Activated CD4-positive, alpha-beta T cell treated with anti-CD3 and anti-CD28 coated beads, Interleukin-2, amount 50 U/mL, for 16 hours (primary cell): ENCODE measurements around the gene ARFGAP1.

Experiments used
- DNase-seq: peaks from one replicate; pipeline ENCODE4 v3.0.0-alpha.2; 2020

Gene ARFGAP1

DNA sequence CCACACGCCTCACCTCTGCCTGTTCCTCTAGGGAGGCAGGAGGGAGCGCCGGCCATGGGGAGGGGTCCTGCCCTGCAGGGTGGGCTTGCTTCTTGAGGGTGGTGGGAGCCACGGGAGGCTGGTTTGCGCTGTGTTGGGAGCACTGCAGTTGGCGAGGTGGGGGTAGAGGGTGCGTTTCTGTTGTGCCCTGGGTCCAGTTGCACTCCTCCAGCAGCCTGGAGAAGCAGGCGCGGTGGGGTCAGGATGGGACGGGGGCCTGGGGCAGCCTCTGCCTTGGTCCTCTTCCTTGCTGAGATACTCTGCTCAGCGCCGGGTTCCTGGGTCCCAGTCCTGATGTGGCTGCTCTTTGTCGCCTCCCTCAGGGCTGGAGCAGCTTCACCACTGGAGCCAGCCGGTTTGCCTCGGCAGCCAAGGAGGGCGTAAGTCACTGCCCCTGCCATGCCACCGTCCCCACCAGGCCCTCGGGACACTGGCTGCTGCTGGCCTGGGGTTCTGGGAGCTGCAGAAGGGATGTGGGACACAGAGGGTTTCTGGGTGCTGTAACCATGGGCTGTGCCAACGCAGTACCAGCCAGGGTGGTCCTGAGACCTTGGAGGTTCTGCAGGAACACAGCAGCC is 8.4 kb downstream of the ARFGAP1 start:
- no peak for DNase-seq

- no peak for DNase-seq
These were observed 9.4 kb downstream of the ARFGAP1 start for GRCh38 chr20:63281742-63282665.

- no peak for DNase-seq
These were observed 10.3 kb downstream of the ARFGAP1 start for GRCh38 chr20:63282946-63283345.

DNA sequence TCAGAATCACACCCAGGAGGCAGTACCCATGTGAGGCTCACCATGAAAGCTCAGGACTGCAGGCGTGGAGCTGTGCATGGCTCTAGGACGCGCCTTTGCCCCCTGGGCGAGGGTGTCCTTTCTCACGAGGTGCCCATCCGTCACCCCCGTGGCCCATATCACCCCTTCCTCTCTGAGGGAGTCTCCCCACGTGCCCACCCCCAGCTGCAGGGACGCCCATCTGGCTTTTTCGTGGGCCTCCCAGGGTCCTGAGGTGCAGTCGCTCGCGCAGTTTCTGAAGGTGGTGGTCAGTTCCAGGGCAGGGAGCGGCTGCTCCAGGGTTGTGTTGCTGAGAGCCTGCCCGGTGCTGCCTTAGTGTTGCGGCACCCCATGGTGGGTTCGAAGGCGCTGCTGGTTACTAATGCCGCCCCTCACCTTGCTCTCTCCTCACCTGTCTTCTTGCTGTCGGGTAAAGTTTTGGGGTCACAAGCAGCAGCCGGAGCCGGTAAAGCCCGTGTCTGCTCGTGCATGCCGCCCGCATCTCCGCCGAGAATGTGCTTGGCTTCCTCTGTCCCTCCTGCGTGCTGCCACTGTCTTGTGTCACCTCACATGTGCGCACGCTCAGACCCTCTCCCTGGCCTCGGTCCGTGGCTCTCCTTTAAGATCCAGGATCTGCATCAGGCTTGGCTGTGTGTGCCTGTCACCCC is 10.9 kb downstream of the ARFGAP1 start:
- DNase-seq, result no peak

- no peak for DNase-seq
These were observed 11.4 kb downstream of the ARFGAP1 start for GRCh38 chr20:63284083-63284440.

DNA sequence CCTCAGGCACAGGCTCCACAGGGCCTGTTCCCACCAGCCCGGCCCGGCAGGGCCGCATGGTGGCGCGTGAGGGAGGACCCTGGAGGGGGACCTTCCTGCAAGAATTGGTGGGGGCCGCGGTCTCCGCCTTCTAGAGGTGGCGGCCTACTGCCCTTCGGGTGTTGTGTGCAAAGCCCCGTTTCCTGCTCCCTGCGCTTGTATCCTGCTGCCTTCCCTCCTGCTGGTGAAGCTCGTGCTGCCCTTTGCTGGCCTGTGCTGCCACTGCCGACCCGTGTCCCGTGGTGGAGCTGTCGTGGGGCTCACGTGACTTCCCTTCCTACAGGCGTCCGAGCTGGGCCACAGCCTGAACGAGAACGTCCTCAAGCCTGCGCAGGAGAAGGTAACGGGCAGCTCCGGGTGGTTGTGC is 11.9 kb downstream of the ARFGAP1 start:
- no peak for DNase-seq

GRCh38 chr20:63284981-63285524 is 12.4 kb downstream of the ARFGAP1 start:
- DNase-seq, result no peak

- no peak for DNase-seq
These were observed 13.3 kb downstream of the ARFGAP1 start for GRCh38 chr20:63285636-63286615.

DNA sequence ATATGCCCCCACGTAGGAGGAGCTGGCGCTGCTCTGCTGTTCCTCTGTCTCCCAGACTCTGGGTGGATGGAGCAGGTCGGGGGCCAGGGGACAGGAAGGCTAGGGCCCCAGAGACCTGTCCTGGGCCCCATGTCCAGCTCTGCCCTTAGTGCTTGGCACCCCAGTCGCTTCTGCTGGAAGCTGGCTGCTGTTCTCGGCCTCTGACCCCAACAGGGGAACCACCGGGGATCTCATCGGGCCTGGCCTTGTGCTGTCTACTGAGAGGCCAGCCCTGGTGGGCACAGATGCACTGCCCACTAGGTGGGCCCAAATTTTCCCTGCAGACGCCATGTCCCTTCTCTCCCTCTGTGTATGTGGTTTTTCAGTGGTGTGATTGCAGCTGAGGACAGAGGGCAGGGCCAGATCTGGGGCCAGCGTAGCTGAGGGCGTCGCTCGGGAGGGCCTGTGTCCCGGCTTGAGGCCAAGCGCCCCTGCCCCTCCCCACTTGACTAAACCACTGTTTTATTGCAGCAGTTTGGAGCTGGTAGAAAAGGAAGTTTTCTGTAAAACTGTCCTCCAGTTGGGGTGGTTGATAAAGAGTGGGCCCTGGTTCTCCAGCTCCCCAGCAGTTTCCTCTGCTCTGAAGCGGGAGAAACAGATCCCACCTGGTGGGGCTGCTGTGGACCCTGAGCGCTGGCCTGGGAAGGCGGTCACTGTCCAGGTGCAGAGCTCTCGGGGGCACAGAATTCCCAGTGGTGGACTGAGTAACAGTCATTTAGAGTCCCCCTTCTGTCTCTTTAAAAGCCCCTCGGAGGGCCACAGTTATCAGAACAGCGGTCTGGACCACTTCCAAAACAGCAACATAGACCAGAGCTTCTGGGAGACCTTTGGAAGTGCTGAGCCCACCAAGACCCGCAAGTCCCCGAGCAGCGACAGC is 14.4 kb downstream of the ARFGAP1 start:
- DNase-seq, result no peak

DNA sequence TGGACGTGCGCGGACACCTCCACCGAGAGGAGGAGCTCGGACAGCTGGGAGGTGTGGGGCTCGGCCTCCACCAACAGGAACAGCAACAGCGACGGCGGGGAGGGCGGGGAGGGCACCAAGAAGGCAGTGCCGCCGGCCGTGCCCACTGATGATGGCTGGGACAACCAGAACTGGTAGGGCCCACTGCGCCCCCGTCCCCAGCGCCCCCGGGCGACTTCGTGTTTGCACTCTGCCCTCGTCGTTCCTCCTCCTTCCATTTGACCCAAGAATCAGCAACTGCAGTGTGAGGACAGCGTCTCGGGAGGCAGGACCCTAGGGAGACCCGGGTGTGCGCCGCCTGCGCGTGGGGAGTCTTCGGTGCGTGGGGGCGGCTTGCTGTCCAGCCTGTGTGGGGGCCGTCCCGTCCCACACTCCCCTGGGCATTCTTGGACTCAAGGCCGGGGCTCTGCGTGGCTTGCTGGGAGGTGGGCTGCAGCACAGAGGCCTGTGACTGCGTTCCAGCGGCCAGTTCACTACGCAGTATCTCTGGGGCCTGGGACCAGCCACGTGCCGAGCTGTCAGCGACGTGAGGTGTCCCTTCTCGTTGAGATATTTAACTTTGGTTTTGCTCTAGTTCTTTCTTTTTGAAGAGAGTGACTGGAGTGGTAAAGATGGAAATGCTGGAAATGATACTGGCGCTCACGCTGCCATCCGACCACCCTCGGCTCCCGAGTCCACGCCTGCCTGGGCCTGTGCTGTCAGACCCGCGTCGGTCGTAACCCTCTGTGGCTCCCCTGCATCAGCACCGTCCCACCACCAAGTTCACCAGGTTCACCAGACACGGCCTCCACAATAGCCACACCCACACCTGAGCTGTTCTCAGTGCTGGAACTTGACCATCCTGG is 15.3 kb downstream of the ARFGAP1 start:
- DNase-seq, result no peak

- DNase-seq, result no peak
These were observed 16.1 kb downstream of the ARFGAP1 start for GRCh38 chr20:63288581-63289251.

DNA sequence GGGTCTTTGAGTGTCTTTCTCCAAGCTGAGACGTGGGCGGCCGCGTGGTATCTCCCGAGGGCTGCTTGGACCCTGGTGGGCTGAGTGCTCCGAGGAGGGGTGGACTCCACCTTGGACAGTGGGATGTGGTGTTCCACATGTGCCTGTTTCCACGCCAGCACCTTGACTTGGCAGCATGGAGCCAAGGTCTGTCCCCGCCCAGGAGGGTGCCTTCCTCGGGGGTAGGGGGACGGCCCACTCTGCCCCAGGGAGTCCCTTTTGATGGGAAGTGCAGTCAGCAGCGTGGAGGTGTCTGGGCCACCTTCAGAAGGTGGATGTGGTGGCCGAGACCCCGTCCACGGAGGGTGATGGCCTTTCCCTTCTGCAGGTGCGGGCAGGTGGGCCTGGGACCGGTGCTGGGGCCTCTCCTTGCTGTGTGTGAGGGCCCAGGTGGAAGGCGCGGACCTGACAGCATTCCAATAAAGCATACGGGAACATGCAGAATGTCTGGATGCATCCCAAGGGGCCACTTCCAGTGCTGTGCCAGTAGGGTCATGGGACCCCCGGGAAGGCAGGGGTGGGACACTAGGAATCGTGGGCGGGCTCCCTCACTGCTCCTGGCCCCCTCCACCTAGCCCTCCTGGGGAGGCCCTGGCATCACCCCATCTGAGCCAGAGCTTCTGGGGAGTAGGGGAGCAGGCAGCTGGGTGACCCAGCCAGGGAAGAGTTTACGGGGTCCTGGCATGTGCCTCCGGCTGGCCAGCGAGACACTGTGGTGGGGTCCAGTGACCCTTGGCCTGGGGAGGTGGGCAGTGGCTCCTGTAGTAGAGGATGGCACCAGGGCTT is 16.9 kb downstream of the ARFGAP1 start:
- no peak for DNase-seq

GRCh38 chr20:63290136-63290676 is 17.6 kb downstream of the ARFGAP1 start:
- DNase-seq, result no peak

DNA sequence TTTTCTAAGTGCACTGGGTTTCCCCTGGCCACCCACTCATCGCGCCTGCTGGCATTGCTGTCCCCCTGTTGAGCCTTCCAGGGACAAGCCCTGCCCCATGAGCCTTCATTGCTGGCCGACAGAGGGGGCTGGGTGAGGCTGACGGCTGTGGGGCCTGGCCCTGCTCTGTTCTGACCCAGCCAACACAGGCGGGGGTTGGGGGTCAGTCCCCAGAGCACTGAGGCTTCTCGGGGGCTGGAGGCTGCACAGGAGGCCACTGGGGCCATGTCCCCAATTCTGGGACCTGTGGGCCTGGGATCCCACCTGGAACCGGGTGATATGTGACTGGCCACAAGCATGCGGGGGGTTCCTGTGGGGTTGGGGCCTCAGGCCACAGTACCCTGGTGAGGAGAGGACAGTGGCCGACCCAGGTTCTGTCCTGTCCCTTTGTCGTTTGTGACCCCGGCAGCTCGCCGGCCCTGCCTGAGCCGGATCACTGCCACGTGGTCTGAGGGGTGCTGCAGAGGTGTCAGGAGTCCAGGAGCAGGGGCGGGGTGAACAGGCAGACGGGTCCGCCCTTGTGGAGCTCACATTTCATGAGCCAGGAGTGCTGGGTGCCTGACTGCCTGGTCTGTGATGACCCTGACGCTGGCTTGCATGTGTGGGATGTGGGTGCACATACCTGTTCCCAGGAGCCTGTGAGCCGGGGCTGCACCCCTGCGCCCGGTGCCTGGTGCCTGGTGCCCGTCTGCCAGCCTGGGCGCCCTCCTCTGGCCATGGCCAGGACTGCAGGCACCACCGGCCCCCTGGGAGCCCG is 18.3 kb downstream of the ARFGAP1 start:
- DNase-seq, result peak; percentile 63

DNA sequence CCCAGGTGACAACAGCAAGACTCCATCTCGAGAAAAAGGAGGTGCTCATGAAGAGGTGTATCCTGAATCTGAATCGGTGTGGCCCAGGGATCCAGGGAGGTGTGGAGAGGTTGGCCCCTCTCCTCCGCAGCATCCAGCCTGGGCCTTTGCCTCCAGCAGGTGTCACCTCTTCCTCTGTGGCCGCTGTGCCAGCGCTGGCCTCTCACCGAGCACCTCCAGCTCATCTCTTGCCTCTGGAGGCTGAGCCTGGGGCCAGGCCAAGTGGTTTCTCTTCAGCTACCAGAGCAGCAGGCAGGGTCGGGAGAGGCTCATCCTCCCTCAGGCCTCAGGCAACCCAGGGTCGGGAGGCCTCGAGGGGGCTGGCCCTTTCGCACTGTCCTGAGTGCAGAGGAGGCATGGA is 19.2 kb downstream of the ARFGAP1 start:
- DNase-seq, result no peak

GRCh38 chr20:63292292-63292701 is 19.7 kb downstream of the ARFGAP1 start:
- DNase-seq, result no peak

DNA sequence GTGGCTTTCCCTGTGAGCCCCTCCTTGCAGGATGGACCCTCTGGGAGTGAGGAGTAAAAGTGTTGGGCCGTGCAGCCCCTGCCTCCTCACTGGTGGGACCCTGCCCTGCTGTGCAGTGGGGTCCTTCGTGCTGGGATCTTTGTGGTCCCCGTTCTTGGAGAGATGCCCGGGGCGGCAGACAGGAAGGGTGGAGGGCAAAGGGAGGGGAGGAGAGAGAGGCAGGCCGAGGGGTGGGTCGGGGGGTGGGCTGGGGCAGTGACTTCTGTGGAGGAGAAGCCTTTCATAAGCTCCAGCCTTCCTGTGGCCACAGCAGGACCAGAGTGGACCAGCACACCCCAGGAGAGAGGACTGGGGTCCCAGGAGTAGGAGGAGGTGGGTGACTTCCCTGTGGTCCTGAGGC is 20.3 kb downstream of the ARFGAP1 start, which contains the start of gene COL20A1:
COL20A1 (plus strand) TSS at position 283 of the 400 bp plus-strand sequence. CDS start 1,922 bp downstream, outside the sequence.
- no peak for DNase-seq
